Measurements from ENCODE around the gene ZC3H7A.

Gene ZC3H7A

GRCh38 chr16:11801481-11802021 is 4.5 kb upstream of the ZC3H7A start:
- TF ChIP-seq CTCF (IDR thresholded peaks at IDR 0.05): no peak

- no peak for TF ChIP-seq CTCF (IDR thresholded peaks at IDR 0.05)
Observed at GRCh38 chr16:11800382-11800718, 3.3 kb upstream of the ZC3H7A start.

GRCh38 chr16:11799509-11800381 is 2.7 kb upstream of the ZC3H7A start:
- no peak for TF ChIP-seq CTCF (IDR thresholded peaks at IDR 0.05)

GRCh38 chr16:11799017-11799381 is 1.9 kb upstream of the ZC3H7A start:
- TF ChIP-seq CTCF (IDR thresholded peaks at IDR 0.05): no peak

GRCh38 chr16:11797957-11798299 is 870 bp upstream of the ZC3H7A start:
- no peak for TF ChIP-seq CTCF (IDR thresholded peaks at IDR 0.05)

- TF ChIP-seq CTCF (IDR thresholded peaks at IDR 0.05): no peak
Observed at GRCh38 chr16:11796227-11797165, 562 bp downstream of the ZC3H7A start.

GRCh38 chr16:11795887-11796226 is 1.2 kb downstream of the ZC3H7A start:
- no peak for TF ChIP-seq CTCF (IDR thresholded peaks at IDR 0.05)
